Left lung (tissue), 10 donors: ENCODE data around the gene TTL. TPM values are rescaled to one million over a fixed set of nuclear protein-coding genes. Genes with fewer than 3 reads are reported as not detected.

Experiments used
- ATAC-seq: fragments of 200-7000 bp; cut with Tn5 transposase; one replicate; pipeline ENCODE4 v1.9.1; 2020; ENCODE audit warnings: moderate library complexity
- DNase-seq, 4 donors: peaks; one replicate each; pipeline ENCODE4 v3.0.0-alpha.2; 2013 to 2020
- H3K27ac ChIP-seq, 2 donors: fragments of 200-600 bp; sonication (generic) in 1 of 2; one replicate each; pipeline versions ENCODE4 v1.5.0 to v1.8.0; 2020 to 2021
- H3K27me3 ChIP-seq, 2 donors: fragments of 200-600 bp; sonication (generic) in 1 of 2; one replicate each; pipeline versions ENCODE4 v1.5.0 to v1.8.0; 2020 to 2021
- H3K36me3 ChIP-seq, 2 donors: fragments of 200-600 bp; sonication (generic) in 1 of 2; one replicate each; pipeline versions ENCODE4 v1.5.0 to v1.8.0; 2020 to 2021
- H3K4me1 ChIP-seq, 2 donors: fragments of 200-600 bp; one replicate each; pipeline ENCODE4 v1.8.0; 2021
- H3K4me3 ChIP-seq, 2 donors: fragments of 200-600 bp; sonication (generic) in 1 of 2; one replicate each; pipeline versions ENCODE4 v1.5.0 to v1.8.0; 2020 to 2021; ENCODE audit warnings: mild to moderate bottlenecking in 1 of 2
- H3K9me3 ChIP-seq, 2 donors: fragments of 200-600 bp; sonication (generic) in 1 of 2; one replicate each; pipeline versions ENCODE4 v1.5.0 to v1.8.0; 2020 to 2021
- intact Hi-C, 2 donors: fragments of 100-400 bp; cut with DNase I; formaldehyde crosslinking; loops; one replicate each; pipeline versions ENCODE4 v1.11.2 to v1.14.2; 2022
- polyA plus RNA-seq, 6 donors: library from polyadenylated mRNA; unstranded; fragments of 120-200 nt; gene quantifications; one replicate each; pipeline ENCODE4 v1.2.1, GENCODE V29; 2013; ENCODE audit not compliant: insufficient read length in 6 of 6
- total RNA-seq, 2 donors: library from RNA; stranded (reverse); fragmentation: NEBNext Ultra II Directional; extraction: Animal tissue kit (Norgen Biotek cat#: 25700); gene quantifications; one replicate each; pipeline ENCODE4 v1.2.1, GENCODE V29; 2021
- TF ChIP-seq, protein P1 (sequence below), 2 donors: fragments of 200-600 bp; sonication (generic) in 1 of 2; IDR thresholded peaks; one replicate each; pipeline versions ENCODE4 v1.5.0 to v1.8.0; 2021; ENCODE audit warnings: antibody characterized with exemption in 2 of 2
- donor health status: DM: no; HTN: yes; CAD: no.
- donor health status: DM: no; HTN: no; CAD: no.

TTL gene
- total and polyA plus RNA-seq, 8 donors: 40.1 to 62.3 (median 52.7) TPM

- TF ChIP-seq, protein P1, sequence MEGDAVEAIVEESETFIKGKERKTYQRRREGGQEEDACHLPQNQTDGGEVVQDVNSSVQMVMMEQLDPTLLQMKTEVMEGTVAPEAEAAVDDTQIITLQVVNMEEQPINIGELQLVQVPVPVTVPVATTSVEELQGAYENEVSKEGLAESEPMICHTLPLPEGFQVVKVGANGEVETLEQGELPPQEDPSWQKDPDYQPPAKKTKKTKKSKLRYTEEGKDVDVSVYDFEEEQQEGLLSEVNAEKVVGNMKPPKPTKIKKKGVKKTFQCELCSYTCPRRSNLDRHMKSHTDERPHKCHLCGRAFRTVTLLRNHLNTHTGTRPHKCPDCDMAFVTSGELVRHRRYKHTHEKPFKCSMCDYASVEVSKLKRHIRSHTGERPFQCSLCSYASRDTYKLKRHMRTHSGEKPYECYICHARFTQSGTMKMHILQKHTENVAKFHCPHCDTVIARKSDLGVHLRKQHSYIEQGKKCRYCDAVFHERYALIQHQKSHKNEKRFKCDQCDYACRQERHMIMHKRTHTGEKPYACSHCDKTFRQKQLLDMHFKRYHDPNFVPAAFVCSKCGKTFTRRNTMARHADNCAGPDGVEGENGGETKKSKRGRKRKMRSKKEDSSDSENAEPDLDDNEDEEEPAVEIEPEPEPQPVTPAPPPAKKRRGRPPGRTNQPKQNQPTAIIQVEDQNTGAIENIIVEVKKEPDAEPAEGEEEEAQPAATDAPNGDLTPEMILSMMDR (IDR thresholded peaks at IDR 0.05): no peak
- Histone ChIP-seq H3K36me3 (no peaks in the 10 kb centered on the region), H3K4me1 (peaks cover 15 to 31% of the 10 kb centered on the region in 2 donors), H3K4me3 (peak overlapping the region; percentile 51 to 93), H3K9me3 (no peaks in the 10 kb centered on the region), H3K27me3 (no peaks in the 10 kb centered on the region), H3K27ac (peak overlapping the region in 1 of 2 donors; percentile 95)
- ATAC-seq: no peak
- DNase-seq: no peak
- intact Hi-C loops: no loop called here
These were observed 1.4 kb upstream of the TTL start for GRCh38 chr2:112480530-112481049.

DNA sequence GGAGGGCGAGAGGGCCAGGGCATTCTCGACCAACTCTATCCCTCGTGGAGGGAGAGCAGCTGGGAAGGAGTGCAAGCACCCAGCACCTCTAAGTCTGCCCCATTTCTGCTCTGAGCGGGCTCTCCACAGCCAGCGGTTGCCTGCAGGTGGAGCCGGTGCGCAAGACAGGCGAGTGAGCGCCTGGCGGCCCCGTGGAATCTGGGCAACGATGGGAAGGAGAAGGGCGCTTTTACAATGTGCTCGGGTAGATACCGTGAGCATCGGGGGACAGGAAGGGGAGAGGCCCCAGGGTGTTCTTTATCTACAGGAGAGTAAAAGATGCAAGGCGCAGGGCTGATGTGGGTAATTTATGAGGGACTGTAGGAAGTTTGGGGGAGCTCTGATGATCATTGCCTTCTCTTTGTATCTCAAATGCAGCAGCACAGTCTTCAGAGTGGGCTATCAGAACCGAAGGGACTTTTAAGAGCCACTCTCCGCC, 867 bp upstream of the TTL start:
- Histone ChIP-seq H3K27me3 (no peaks in the 10 kb centered on the region), H3K36me3 (no peaks in the 10 kb centered on the region), H3K4me3 (peak overlapping the region; percentile 51 to 93), H3K27ac (peak overlapping the region; percentile 85 to 95), H3K9me3 (no peaks in the 10 kb centered on the region), H3K4me1 (peaks cover 15 to 33% of the 10 kb centered on the region in 2 donors)
- DNase-seq (peak; percentile 72 to 96 (median 86)), ATAC-seq (peak; percentile 92)
- intact Hi-C loops: no loop called here
- TF ChIP-seq, protein P1 (IDR thresholded peaks at IDR 0.05): peak; percentile 68 to 76

DNA sequence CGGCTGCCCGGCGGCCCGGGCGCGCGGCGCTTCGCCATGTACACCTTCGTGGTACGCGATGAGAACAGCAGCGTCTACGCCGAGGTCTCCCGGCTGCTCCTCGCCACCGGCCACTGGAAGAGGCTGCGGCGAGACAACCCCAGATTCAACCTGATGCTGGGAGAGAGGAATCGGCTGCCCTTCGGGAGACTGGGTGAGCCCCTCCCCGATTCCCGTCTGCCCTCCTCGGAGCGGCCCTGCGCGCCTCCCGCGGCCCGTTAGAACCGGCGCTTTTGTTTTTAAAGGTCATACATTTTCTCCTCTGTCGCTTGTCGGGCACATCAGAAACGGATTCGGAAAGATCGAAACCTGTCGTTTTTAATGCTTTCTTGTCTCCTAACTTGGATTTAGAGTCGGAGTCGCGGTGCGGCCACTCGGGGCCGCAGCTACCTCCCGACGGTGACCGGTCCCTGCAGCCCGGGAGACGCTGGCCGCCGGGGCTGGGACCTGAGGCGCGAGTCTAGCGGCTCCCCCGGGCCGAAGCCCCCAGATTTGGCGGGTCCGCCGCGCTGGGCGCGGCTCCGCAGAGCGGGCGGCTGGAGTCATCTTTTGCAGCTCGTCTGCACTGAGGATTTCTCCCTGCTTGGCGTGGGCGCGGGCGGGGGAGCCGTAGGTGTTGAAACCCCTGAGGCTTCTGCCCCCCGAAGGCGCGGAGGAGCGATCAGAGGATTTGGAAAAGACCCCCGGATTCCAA, 519 bp downstream of the TTL start:
- TF ChIP-seq, protein P1 (IDR thresholded peaks at IDR 0.05): no peak
- Histone ChIP-seq H3K4me1 (peaks cover 15 to 46% of the 10 kb centered on the region in 2 donors), H3K9me3 (no peaks in the 10 kb centered on the region), H3K36me3 (no peaks in the 10 kb centered on the region), H3K27ac (peak overlapping the region; percentile 84 to 88), H3K27me3 (no peaks in the 10 kb centered on the region), H3K4me3 (peak overlapping the region; percentile 84 to 93)
- intact Hi-C loops: no loop called here
- DNase-seq: peak in 3 of 4 donors; percentile 32 to 87 (median 40)
- ATAC-seq: peak; percentile 17

GRCh38 chr2:112483042-112483473, 1.1 kb downstream of the TTL start:
- peak; percentile 3 for ATAC-seq
- peak in 1 of 4 donors; percentile 9 for DNase-seq
- Histone ChIP-seq H3K36me3 (no peaks in the 10 kb centered on the region), H3K9me3 (no peaks in the 10 kb centered on the region), H3K4me1 (peaks cover 15 to 51% of the 10 kb centered on the region in 2 donors), H3K4me3 (peak overlapping the region; percentile 84 to 93), H3K27me3 (no peaks in the 10 kb centered on the region), H3K27ac (peak overlapping the region; percentile 84 to 88)
- intact Hi-C loops: no loop called here
- TF ChIP-seq, protein P1 (IDR thresholded peaks at IDR 0.05): no peak

- no peaks in the 10 kb centered on the region for H3K36me3 ChIP-seq
- no peak for ATAC-seq
- peak overlapping the region in 1 of 2 donors; percentile 3 for H3K27ac ChIP-seq
- intact Hi-C loops: no loop called here
- H3K27me3 ChIP-seq: no peaks in the 10 kb centered on the region
- H3K4me1 ChIP-seq: peaks cover 15 to 51% of the 10 kb centered on the region in 2 donors
- H3K9me3 ChIP-seq: no peaks in the 10 kb centered on the region
- TF ChIP-seq, protein P1 (IDR thresholded peaks at IDR 0.05): no peak
- peak overlapping the region in 1 of 2 donors; percentile 93 for H3K4me3 ChIP-seq
- no peak for DNase-seq
These were observed 1.9 kb downstream of the TTL start for GRCh38 chr2:112483831-112484230.
